GM12892 (cell line): ENCODE data around the gene TMEM121.
A peak's percentile ranks its signal among the peaks of the same experiment; 100 is the strongest.

ENCODE experiments used
- DNase-seq: peaks from one replicate; pipeline ENCODE4 v3.0.0; 2011; ENCODE audit not compliant: insufficient read length
- FAIRE-seq: peaks from 2 replicates; lab custom pipeline; 2011; peaks lifted over from hg19 to GRCh38; lab: Jason Lieb, UNC
- POLR2A ChIP-seq: IDR thresholded peaks from 2 replicates; pipeline ENCODE4 v1.6.1; 2011; ENCODE audit warnings: low read depth, low read length, control low read depth
- POLR2AphosphoS5 ChIP-seq: IDR thresholded peaks from 2 replicates; pipeline ENCODE4 v1.6.1; 2011; ENCODE audit warnings: low read depth, low read length, control low read depth
- TAF1 ChIP-seq: IDR thresholded peaks from 2 replicates; pipeline ENCODE4 v1.6.1; 2011; ENCODE audit warnings: low read depth, mild to moderate bottlenecking, control low read depth, low read length, borderline replicate concordance

TMEM121 gene

GRCh38 chr14:105495101-105495989, 31.0 kb upstream of the TMEM121 start:
- DNase-seq (peak; percentile 10), FAIRE-seq (no peak)
- no peak for TF ChIP-seq POLR2AphosphoS5
- TF ChIP-seq POLR2A = no peak
- TF ChIP-seq TAF1 = no peak

GRCh38 chr14:105495990-105496830, 30.2 kb upstream of the TMEM121 start:
- DNase-seq = peak; percentile 19
- FAIRE-seq = no peak
- TF ChIP-seq POLR2AphosphoS5 (no peak), POLR2A (no peak), TAF1 (no peak)

GRCh38 chr14:105496831-105497591, 29.4 kb upstream of the TMEM121 start:
- FAIRE-seq = no peak
- DNase-seq = peak; percentile 23
- TF ChIP-seq POLR2A (no peak), POLR2AphosphoS5 (no peak; the same call in 1 of the 2 replicates), TAF1 (no peak)

GRCh38 chr14:105497671-105498429, 28.5 kb upstream of the TMEM121 start:
- FAIRE-seq (no peak), DNase-seq (peak; percentile 25)
- no peak for TF ChIP-seq POLR2AphosphoS5
- TF ChIP-seq POLR2A = no peak
- TF ChIP-seq TAF1 = no peak

- FAIRE-seq (no peak), DNase-seq (peak; percentile 21)
- TF ChIP-seq TAF1 (no peak), POLR2AphosphoS5 (no peak; the same call in 1 of the 2 replicates), POLR2A (no peak)
Measured at GRCh38 chr14:105498430-105499255, 27.7 kb upstream of the TMEM121 start.

GRCh38 chr14:105499256-105500035, 26.9 kb upstream of the TMEM121 start:
- FAIRE-seq (no peak), DNase-seq (peak; percentile 22)
- TF ChIP-seq POLR2A = no peak
- no peak for TF ChIP-seq POLR2AphosphoS5
- TF ChIP-seq TAF1 = no peak

- DNase-seq (peak; percentile 22), FAIRE-seq (no peak)
- TF ChIP-seq POLR2A (no peak), POLR2AphosphoS5 (no peak), TAF1 (no peak)
Measured at GRCh38 chr14:105500036-105500725, 26.2 kb upstream of the TMEM121 start.

- no peak for FAIRE-seq
Measured at GRCh38 chr14:105500726-105501101, 25.7 kb upstream of the TMEM121 start.

More at GRCh38 chr14:105500726-105501101, 25.7 kb upstream of the TMEM121 start:
- no peak for TF ChIP-seq POLR2A
- TF ChIP-seq TAF1 = no peak
- TF ChIP-seq POLR2AphosphoS5 = no peak
- no peak for DNase-seq
